ENCODE measurements around the gene ZSWIM4. TPM values are rescaled to one million over a fixed set of nuclear protein-coding genes. Genes with fewer than 3 reads are reported as not detected.

The ZSWIM4 gene
- polyA plus RNA-seq, 1 donor from 2014 or later: 4.7 TPM

DNA sequence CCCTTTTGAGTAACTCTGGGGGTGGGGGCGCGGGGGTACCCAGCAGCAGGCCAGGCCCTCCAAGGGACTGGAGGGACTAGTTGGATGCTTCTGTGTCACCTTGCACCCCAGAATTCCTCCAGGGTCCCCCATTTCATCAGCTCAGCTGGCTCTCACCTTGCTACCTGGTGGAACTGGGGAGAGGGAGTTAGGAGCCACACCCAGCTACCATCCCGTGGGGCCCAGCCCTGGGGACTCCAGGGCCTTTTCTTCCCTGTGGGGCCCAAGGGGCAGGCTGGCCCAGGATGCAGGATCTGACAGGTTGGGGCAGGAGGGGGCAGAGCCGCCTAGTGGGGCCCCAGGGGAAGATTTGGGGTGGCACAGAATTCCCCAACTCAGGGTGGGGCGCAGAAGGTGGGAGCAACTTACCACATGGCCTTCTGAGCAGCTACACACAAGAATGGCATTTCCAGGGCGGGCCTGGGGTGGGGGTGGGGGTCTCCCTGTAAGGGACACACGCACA lies 48.9 kb downstream of the ZSWIM4 start:
- Histone ChIP-seq H2AFZ (ENCODE audit: low read depth, low read length) (no peak overlapping the region), H3K4me2 (ENCODE audit: low read length) (no peak overlapping the region), H3K79me2 (replicated peaks; ENCODE audit: insufficient read depth, low read length) (no peaks in the 10 kb centered on the region), H3K36me3 (ENCODE audit: insufficient read depth, low read length) (no peaks in the 10 kb centered on the region), H3K9me3 (ENCODE audit: low read length) (no peaks in the 10 kb centered on the region), H3F3A (ENCODE audit: insufficient read depth, low read length, poor library complexity, severe bottlenecking) (no peaks in the 10 kb centered on the region), H3K27ac (ENCODE audit: low read length) (no peak overlapping the region), H3K9me2 (ENCODE audit: insufficient read depth, low read length) (no peaks in the 10 kb centered on the region), H4K20me1 (ENCODE audit: insufficient read depth) (no peaks in the 10 kb centered on the region), H3K9ac (ENCODE audit: low read length) (no peak overlapping the region), H3K4me3 (ENCODE audit: low read length) (no peak overlapping the region), H3K27me3 (ENCODE audit: insufficient read depth, low read depth, low read length) (peaks cover 11% of the 10 kb centered on the region)
- TF ChIP-seq POLR2AphosphoS5 (IDR thresholded peaks at IDR 0.05): no peak

GRCh38 chr19:13846557-13847406 lies 51.5 kb downstream of the ZSWIM4 start:
- no peaks in the 10 kb centered on the region for H3K9me3 ChIP-seq (ENCODE audit: low read length)
- H3K36me3 ChIP-seq (ENCODE audit: insufficient read depth, low read length): no peaks in the 10 kb centered on the region
- peak overlapping the region; percentile 19 for H3K4me2 ChIP-seq (ENCODE audit: low read length)
- TF ChIP-seq EP300 (conservative IDR thresholded peaks at IDR 0.05; ENCODE audit: poor library complexity, severe bottlenecking) (peak; percentile 50), REST (IDR thresholded peaks at IDR 0.05; ENCODE audit: borderline replicate concordance) (no peak), POLR2AphosphoS5 (IDR thresholded peaks at IDR 0.05) (no peak), RAD21 (conservative IDR thresholded peaks at IDR 0.05) (no peak), MXI1 (conservative IDR thresholded peaks at IDR 0.05; ENCODE audit: poor library complexity, severe bottlenecking) (no peak)
- H3K27ac ChIP-seq (ENCODE audit: low read length): no peak overlapping the region
- H2AFZ ChIP-seq (ENCODE audit: low read depth, low read length): peak overlapping the region; percentile 60
- H3K9me2 ChIP-seq (ENCODE audit: insufficient read depth, low read length): no peaks in the 10 kb centered on the region
- no peaks in the 10 kb centered on the region for H3F3A ChIP-seq (ENCODE audit: insufficient read depth, low read length, poor library complexity, severe bottlenecking)
- H3K4me3 ChIP-seq (ENCODE audit: low read length): peak overlapping the region; percentile 63
- H3K79me2 ChIP-seq (replicated peaks; ENCODE audit: insufficient read depth, low read length): no peaks in the 10 kb centered on the region
- no peaks in the 10 kb centered on the region for H4K20me1 ChIP-seq (ENCODE audit: insufficient read depth)
- peaks cover 9% of the 10 kb centered on the region for H3K27me3 ChIP-seq (ENCODE audit: insufficient read depth, low read depth, low read length)
- peak overlapping the region; percentile 69 for H3K9ac ChIP-seq (ENCODE audit: low read length)

- H3K4me3 ChIP-seq (ENCODE audit: low read length): peak overlapping the region; percentile 63
- H3K27ac ChIP-seq (ENCODE audit: low read length): no peak overlapping the region
- peak overlapping the region; percentile 60 for H2AFZ ChIP-seq (ENCODE audit: low read depth, low read length)
- H4K20me1 ChIP-seq (ENCODE audit: insufficient read depth): no peaks in the 10 kb centered on the region
- no peaks in the 10 kb centered on the region for H3K36me3 ChIP-seq (ENCODE audit: insufficient read depth, low read length)
- H3K9me2 ChIP-seq (ENCODE audit: insufficient read depth, low read length): no peaks in the 10 kb centered on the region
- H3K27me3 ChIP-seq (ENCODE audit: insufficient read depth, low read depth, low read length): peaks cover 3% of the 10 kb centered on the region
- H3K9me3 ChIP-seq (ENCODE audit: low read length): no peaks in the 10 kb centered on the region
- H3K4me2 ChIP-seq (ENCODE audit: low read length): peak overlapping the region; percentile 19
- peak overlapping the region; percentile 69 for H3K9ac ChIP-seq (ENCODE audit: low read length)
- H3K79me2 ChIP-seq (replicated peaks; ENCODE audit: insufficient read depth, low read length): no peaks in the 10 kb centered on the region
- no peaks in the 10 kb centered on the region for H3F3A ChIP-seq (ENCODE audit: insufficient read depth, low read length, poor library complexity, severe bottlenecking)
- TF ChIP-seq POLR2AphosphoS5 (IDR thresholded peaks at IDR 0.05): no peak
- TF ChIP-seq TAF1 (IDR thresholded peaks at IDR 0.05; ENCODE audit: low read depth): peak; percentile 43
Measured at GRCh38 chr19:13847407-13848339, 52.4 kb downstream of the ZSWIM4 start.

All from neural cell (in vitro differentiated cells).